HAP-1 (cell line): Measurements from ENCODE around the gene CRBN.

Source experiments
- DNase-seq, 2 experiments: peaks; one replicate each; pipeline ENCODE4 v3.0.0-alpha.2; 2016 to 2020; ENCODE audit warnings: low spot score in 2 of 2
- H3K27me3 ChIP-seq: fragments of 250-450 bp; sonication (Bioruptor Pico); 2 replicates; pipeline ENCODE4 v1.5.1; 2020; ENCODE audit warnings: low read depth, mild to moderate bottlenecking, moderate library complexity
- H3K36me3 ChIP-seq: fragments of 250-450 bp; sonication (Bioruptor Pico); replicated peaks from 2 replicates; pipeline ENCODE4 v1.5.1; 2020; ENCODE audit warnings: mild to moderate bottlenecking
- H3K4me1 ChIP-seq: fragments of 250-450 bp; sonication (Bioruptor Pico); 2 replicates; pipeline ENCODE4 v1.5.1; 2020; ENCODE audit warnings: mild to moderate bottlenecking
- H3K4me3 ChIP-seq: fragments of 250-450 bp; sonication (Bioruptor Pico); 2 replicates; pipeline ENCODE4 v1.5.1; 2020; ENCODE audit warnings: mild to moderate bottlenecking, moderate library complexity
- H3K9me3 ChIP-seq: fragments of 250-450 bp; sonication (Bioruptor Pico); 2 replicates; pipeline ENCODE4 v1.5.1; 2020; ENCODE audit warnings: mild to moderate bottlenecking, moderate library complexity
- in situ Hi-C: fragments of 300-500 bp; cut with MboI; formaldehyde crosslinking; loops from 3 replicates; pipeline ENCODE4 v1.14.3; 2020; ENCODE audit warnings: low sequenced_read_pairs, inconsistent platforms, mixed read lengths

The CRBN gene

GRCh38 chr3:3191675-3192285 lies 12.3 kb upstream of the CRBN start:
- in situ Hi-C loops = loop anchor here (10.0 to 25.0 kb wide), 2 partner anchors 621 to 1103 kb away; no protein-coding TSS in a partner anchor
- Histone ChIP-seq H3K4me1 (no peaks in the 10 kb centered on the region), H3K9me3 (no peaks in the 10 kb centered on the region), H3K27me3 (peaks cover 26% of the 10 kb centered on the region), H3K36me3 (no peaks in the 10 kb centered on the region), H3K4me3 (no peak overlapping the region)
- DNase-seq = no peak

DNA sequence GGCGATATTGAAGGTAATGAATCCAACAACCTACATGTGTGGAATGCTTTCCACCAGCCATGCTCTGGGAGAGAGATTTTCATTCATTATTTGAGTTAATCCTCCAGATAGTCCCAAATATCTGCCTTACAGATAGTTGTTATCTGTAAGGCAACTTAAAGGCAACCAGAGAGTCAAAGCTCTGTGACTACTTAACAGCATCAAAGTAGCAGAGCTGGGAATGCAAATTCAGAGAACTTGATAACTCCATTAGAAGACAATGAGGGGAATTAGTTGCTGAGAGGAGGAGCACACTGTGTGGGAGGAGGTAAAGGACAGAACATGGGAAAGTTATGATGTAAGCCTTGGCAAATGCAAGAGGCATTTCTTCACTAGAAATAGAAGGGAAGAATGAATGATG lies 10.5 kb upstream of the CRBN start:
- peaks cover 26% of the 10 kb centered on the region for H3K27me3 ChIP-seq
- no peaks in the 10 kb centered on the region for H3K9me3 ChIP-seq
- H3K4me3 ChIP-seq = no peak overlapping the region
- no peaks in the 10 kb centered on the region for H3K36me3 ChIP-seq
- no peak for DNase-seq
- in situ Hi-C loops = loop anchor here (10.0 to 25.0 kb wide), 2 partner anchors 622 to 1105 kb away; no protein-coding TSS in a partner anchor
- no peaks in the 10 kb centered on the region for H3K4me1 ChIP-seq

DNA sequence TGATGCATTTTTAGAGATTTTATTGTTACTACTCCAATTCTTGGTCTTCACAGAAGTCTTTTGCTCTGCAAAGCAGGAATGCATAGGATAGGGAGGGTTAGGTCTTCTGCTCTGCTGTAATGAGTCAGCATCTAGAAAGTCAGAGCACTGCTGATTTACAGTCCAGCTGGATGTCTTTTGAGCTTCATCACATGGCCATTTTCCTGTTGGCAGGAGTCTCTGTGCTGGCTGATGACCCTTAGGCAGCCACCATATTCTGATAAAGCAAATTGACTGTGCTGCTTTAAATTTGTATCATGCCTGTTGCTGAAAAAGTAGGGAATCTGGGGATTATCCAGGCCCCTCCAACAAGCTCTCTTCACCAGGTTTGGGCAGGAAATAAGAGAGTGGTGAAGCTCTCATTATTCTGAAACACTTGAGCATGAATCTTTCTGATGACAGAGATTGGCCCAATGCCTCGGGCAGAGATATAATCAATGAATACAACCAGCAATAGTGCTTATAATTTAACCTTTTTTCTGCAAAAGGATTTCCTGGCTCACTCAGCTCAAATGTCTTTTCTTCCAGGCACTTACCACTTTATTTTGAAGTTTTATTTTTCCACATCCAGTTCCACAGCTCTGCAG lies 9.7 kb upstream of the CRBN start:
- in situ Hi-C loops = loop anchor here (25.0 kb wide), 1 partner anchor 623 kb away; no protein-coding TSS in a partner anchor
- no peak for DNase-seq
- Histone ChIP-seq H3K4me1 (no peaks in the 10 kb centered on the region), H3K4me3 (no peak overlapping the region), H3K36me3 (no peaks in the 10 kb centered on the region), H3K9me3 (no peaks in the 10 kb centered on the region), H3K27me3 (peaks cover 33% of the 10 kb centered on the region)

DNA sequence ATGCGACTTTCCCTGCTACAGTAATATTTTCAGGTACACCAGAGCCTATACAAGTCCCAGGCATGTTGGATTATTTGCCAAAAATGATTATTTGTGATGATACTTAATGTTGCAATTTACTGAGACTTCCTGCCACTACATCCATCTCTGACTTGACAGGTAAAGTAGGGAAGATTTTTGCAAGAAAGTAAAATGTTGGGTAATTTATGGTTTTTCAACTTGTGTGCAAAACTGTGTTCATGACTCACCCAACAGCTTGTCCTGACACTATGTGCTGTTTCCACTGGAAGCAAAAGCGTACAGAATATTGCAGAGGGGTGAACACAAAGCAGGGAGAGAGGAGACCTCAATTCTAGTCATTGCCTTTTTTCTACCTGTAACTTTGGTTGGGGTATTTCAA lies 5.4 kb upstream of the CRBN start:
- Histone ChIP-seq H3K36me3 (no peaks in the 10 kb centered on the region), H3K4me1 (peaks cover 1% of the 10 kb centered on the region; the same call in 1 of the 2 replicates), H3K9me3 (no peaks in the 10 kb centered on the region), H3K4me3 (no peak overlapping the region), H3K27me3 (peaks cover 13% of the 10 kb centered on the region)
- in situ Hi-C loops = loop anchor here (25.0 kb wide), 1 partner anchor 627 kb away; no protein-coding TSS in a partner anchor
- DNase-seq = no peak

DNA sequence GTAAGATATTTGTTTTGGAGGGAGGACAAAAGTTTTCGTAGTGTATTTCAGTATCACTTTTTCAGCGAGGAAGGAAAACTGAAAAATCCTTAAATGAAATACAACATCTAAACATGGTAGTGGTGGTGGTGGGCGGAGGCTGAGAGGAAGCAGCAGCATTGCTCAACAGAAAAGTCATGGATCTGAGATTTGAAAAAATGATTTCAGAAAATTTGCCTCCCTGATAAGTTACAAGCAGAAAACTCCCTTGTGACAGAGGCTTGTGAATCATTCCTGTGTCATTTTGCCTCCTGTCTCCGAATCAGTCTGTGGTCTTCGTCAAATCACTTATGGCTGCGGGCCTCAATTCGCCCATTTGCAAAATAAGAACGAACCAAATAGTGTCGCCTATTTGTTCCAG lies 965 bp upstream of the CRBN start:
- H3K9me3 ChIP-seq = no peaks in the 10 kb centered on the region
- peaks cover 13% of the 10 kb centered on the region for H3K27me3 ChIP-seq
- DNase-seq = no peak
- no peaks in the 10 kb centered on the region for H3K36me3 ChIP-seq
- H3K4me1 ChIP-seq = peaks cover 10% of the 10 kb centered on the region; the same call in 1 of the 2 replicates
- in situ Hi-C loops = loop anchor here (25.0 kb wide), 1 partner anchor 632 kb away; no protein-coding TSS in a partner anchor
- H3K4me3 ChIP-seq = no peak overlapping the region

- Histone ChIP-seq H3K4me1 (peaks cover 10% of the 10 kb centered on the region; the same call in 1 of the 2 replicates), H3K27me3 (peaks cover 6% of the 10 kb centered on the region), H3K9me3 (no peaks in the 10 kb centered on the region), H3K4me3 (peak overlapping the region; percentile 86), H3K36me3 (peaks cover 6% of the 10 kb centered on the region; the same call in 1 of the 2 replicates)
- DNase-seq = no peak
- in situ Hi-C loops = loop anchor here (25.0 kb wide), 1 partner anchor 634 kb away; no protein-coding TSS in a partner anchor
Observed at GRCh38 chr3:3178498-3179328, 778 bp downstream of the CRBN start.

DNA sequence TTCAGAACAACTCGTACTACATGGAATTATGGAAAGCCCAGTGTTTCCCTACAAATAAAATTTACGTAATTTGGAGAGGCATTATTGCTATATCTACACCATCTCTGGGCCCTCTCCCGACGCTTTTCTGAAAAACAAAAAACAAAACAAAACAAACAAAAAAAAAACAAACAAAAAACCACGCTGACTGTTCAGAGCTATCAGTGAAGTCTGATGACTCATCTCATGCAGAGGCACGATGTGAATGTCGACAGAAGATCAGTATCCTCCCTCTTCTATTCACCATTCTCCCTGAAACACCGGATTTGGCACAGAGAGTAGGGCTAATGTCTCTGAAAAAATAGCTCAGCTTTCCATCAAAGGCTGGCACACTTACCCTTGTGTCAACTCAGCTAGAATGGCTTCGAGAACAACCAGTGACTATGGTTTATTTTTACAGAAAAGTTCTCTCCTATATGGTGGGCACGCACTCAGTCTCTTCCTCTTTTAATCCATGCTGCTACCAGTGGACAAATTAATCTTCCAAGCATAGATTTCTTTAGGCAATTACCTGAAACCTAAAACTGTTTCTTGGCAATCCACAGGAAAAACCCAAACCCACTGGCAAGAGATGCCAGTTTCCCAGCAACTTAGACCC lies 1.5 kb downstream of the CRBN start:
- peaks cover 10% of the 10 kb centered on the region; the same call in 1 of the 2 replicates for H3K4me1 ChIP-seq

DNA sequence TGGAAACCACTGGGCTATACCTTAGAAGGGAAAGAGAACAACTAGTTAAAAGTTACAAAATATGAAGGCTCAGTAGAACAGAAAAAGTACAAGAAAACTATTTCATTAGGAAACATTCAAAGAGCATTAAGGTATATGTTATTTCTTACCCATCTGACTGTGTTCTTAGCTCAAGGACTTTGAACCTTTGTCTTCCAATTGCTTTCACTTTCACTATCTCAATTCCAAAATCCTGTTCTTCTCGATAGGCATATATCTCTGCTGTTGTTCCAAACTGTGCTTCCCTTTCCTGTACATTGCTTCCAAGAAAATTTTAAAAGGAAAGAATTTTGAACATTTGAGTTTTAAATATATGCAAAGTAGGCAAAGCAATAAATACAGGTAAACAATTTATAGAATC lies 6.9 kb downstream of the CRBN start:
- Histone ChIP-seq H3K27me3 (no peaks in the 10 kb centered on the region), H3K9me3 (no peaks in the 10 kb centered on the region), H3K4me1 (0 out of 2 replicates have a peak, but pooled peaks cover under 1% of the 10 kb centered on the region), H3K36me3 (peaks cover 30% of the 10 kb centered on the region), H3K4me3 (no peak overlapping the region)
- in situ Hi-C loops = no loop called here
- DNase-seq = no peak

More for the DNA sequence above, 1.5 kb downstream of the CRBN start:
- no peak for DNase-seq
- peak overlapping the region; percentile 86; the same call in 1 of the 2 replicates for H3K4me3 ChIP-seq
- peaks cover 13% of the 10 kb centered on the region; the same call in 1 of the 2 replicates for H3K36me3 ChIP-seq
- in situ Hi-C loops = loop anchor here (25.0 kb wide), 1 partner anchor 634 kb away; no protein-coding TSS in a partner anchor
- H3K9me3 ChIP-seq = no peaks in the 10 kb centered on the region
- H3K27me3 ChIP-seq = peaks cover under 1% of the 10 kb centered on the region; the same call in 1 of the 2 replicates

GRCh38 chr3:3170998-3171397 lies 8.5 kb downstream of the CRBN start:
- Histone ChIP-seq H3K36me3 (peaks cover 44% of the 10 kb centered on the region), H3K4me3 (no peak overlapping the region), H3K27me3 (no peaks in the 10 kb centered on the region), H3K9me3 (no peaks in the 10 kb centered on the region), H3K4me1 (no peaks in the 10 kb centered on the region)
- peak in 1 of 2 experiments; percentile 26 for DNase-seq
- in situ Hi-C loops = no loop called here

DNA sequence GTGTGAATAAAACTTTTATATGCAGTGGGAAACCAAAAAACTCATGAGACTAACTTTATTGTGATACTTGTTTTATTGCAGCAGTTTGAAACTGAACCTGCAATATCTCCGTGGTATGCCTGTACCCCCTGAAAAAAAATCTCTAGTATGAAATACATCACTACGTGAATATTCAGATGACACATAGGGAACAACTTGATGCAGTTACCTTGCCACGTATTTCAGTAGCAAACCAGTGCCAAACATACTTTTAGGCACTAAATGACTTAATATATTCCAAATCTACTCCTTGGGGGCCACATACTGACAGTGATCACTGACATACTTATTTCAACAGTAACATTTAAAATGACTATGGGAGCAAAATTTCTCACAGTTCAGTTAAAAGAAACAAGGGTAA lies 13.8 kb downstream of the CRBN start:
- no peak overlapping the region for H3K4me3 ChIP-seq
- H3K36me3 ChIP-seq = peaks cover 44% of the 10 kb centered on the region
- no peaks in the 10 kb centered on the region for H3K9me3 ChIP-seq
- H3K27me3 ChIP-seq = no peaks in the 10 kb centered on the region
- H3K4me1 ChIP-seq = no peaks in the 10 kb centered on the region
- no peak for DNase-seq
- in situ Hi-C loops = no loop called here

DNA sequence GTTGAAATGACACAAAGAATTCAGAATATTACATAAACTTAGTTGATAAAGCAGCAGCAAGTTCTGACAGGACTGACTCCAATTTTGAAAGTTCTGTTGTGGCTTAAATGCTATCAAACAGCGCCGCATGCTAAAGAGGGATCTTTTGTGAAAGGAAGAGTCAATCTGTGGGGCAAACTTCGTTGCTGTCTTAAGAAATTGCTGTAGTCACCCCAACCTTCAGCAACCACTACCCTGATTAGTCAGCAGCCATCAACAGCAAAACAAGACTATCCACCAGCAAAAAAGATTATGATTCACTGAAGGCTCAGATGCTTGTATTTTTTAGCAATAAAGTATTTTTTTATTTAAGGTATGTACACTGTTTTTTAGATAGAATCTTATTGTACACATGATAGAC lies 14.2 kb downstream of the CRBN start:
- Histone ChIP-seq H3K4me3 (no peak overlapping the region), H3K36me3 (peaks cover 40% of the 10 kb centered on the region), H3K4me1 (no peaks in the 10 kb centered on the region), H3K9me3 (no peaks in the 10 kb centered on the region), H3K27me3 (no peaks in the 10 kb centered on the region)
- no peak for DNase-seq
- in situ Hi-C loops = no loop called here

DNA sequence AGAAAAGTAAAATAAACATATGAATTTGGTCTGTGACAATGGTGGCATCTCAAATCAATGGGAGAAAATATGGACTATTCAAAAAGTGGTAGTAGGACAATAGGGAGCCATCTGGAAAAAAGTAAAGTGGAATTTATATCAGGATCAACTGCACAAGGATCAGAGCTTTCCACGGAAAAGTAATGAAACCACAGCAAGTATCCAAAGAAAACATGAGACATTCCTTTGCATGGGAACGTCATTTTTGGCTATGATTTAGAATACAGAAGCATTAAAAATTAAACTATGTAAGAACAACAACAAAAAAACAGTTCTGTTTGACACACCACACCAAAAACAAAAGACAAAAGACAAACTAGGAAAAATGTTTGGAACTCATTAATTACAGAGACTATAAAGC lies 18.7 kb downstream of the CRBN start:
- in situ Hi-C loops = no loop called here
- Histone ChIP-seq H3K4me1 (no peaks in the 10 kb centered on the region), H3K27me3 (no peaks in the 10 kb centered on the region), H3K36me3 (peaks cover 46% of the 10 kb centered on the region), H3K4me3 (no peak overlapping the region), H3K9me3 (no peaks in the 10 kb centered on the region)
- no peak for DNase-seq

DNA sequence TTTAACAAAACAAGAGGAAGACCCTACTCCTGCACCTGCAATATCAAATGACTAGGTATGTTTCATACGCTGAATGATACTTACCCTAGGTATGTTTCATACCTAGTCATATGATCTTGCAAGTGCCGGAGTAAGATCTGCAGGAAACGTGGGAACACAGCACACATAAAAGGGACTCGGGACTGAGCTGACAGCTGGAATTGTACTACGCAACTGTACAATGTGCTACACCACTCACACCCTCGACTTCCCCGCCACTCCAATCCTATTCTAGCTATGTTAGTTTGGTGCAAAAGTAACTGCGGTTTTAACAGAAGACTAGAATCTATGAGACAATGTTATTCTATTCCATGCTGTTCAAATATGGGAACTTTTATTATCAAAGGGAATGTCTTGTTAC lies 22.0 kb downstream of the CRBN start:
- H3K4me1 ChIP-seq = no peaks in the 10 kb centered on the region
- DNase-seq = no peak
- H3K27me3 ChIP-seq = no peaks in the 10 kb centered on the region
- in situ Hi-C loops = no loop called here
- no peaks in the 10 kb centered on the region for H3K9me3 ChIP-seq
- H3K36me3 ChIP-seq = peaks cover 47% of the 10 kb centered on the region
- no peak overlapping the region for H3K4me3 ChIP-seq
